ENCODE data around the gene PATL2.
"Not testable (repeated sequence)": the region's sequence is repeated elsewhere in the genome, so short reads cannot be mapped to it uniquely, and the experiment has no call there.

The PATL2 gene

DNA sequence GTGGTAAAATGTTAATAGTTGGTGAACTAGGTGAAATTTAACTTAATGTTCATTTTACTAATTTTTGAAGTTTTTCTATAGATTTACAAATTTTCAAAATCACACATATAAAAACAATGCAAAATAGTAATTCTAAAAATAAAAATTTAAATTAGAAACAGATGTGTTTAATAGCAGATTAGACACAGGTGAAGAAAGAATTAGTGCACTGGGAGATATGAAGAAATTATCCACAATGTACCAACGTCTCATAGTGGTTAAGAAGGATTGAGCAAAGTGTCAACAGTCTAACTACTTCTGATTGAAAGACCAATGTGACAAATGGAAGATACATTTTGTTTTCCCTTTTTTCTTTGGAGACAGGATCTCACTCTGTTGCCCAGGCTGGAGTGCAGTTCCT is 74.1 kb downstream of the PATL2 start:
- no peak for DNase-seq

DNA sequence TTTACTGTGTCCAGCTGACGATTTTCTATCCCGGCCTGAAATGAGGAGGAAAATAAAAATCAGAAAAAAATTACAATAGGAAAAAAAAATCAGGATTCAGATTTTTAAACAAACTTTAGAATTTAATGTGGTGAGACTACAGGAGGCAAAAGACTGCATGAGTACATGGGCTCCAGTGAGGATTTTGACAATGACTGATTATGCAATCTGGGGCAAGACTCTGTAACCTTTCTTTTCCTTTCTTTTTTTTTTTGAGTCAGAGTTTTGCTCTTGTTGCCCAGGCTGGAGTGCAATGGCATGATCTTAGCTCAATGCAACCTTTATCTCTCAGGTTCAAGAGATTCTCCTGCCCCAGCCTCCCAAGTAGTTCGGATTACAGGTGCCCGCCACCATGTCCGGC is 77.5 kb downstream of the PATL2 start:
- DNase-seq: peak; percentile 21

DNA sequence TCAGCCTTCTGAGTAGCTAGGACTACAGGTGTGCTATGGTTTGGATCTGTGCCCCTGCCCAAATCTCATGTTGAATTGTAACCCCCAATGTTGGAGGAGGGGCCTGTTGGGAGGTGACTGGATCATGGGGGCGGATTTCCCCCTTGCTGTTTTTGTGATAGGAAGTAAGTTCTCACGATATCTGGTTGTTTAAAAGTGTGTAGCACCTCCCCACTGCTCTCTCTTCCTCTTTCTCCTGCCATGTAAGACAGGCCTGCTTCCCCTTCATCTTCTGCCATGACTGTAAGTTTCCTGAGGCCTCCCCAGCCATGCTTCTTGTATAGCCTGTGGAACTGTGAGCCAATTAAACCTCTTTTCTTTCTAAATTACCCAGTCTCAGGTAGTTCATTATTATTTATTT is 85.8 kb downstream of the PATL2 start:
- not testable (repeated sequence) for DNase-seq

DNA sequence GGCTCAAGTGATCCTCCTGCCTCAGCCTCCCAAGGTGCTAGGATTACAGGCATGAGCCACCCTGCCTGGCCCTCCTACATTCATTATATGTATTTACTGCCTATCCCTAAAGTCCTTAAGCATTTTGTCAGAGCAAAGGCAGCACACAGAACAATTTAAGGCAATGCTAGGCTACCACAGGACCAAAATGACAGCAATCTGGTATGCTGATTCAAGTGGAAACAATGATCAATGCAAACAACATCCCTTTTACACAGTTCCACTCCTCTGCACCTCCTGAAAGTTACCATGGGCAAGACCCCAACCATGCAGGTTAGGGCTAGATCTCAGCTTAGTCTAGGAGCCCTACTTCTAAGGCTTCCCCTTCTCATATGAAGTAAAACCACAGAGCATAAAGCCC is 87.9 kb downstream of the PATL2 start:
- no peak for DNase-seq

DNA sequence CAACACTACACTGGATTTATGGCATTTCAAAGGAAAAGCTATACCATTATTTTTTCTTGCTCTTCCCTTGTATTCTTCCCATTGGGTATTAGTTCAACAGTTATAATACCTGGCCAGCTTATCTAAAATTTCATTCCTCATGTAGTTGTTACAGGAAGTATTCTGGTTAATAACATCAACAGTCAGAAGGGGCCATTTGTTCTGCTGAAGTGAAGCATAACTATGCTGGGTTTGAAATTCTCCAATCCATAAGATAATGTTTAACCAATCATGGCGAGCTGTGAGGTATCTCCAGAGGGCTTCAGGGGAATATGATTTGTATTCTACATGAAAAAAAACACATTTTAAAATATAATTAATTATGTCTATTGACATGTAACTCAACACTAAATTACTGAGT is 91.0 kb downstream of the PATL2 start:
- DNase-seq: no peak

DNA sequence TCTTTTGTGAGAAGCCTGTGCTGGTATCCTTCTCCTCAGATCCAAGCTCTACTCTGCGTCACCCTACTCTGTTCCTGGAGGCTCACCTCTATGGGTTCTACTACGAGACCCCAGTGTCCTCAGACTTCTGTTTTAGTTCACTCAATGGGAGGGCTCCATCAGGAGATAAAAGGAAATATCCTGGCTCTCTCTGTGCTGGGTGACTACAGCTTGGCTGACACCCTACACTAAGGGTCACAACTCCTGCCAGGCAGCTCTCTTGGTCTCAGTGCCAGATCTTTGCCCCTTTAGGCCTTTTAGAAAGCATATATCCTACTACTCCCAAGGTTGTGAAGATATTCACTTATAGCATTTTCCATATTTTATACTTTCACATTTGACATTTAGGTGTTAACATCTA is 94.1 kb downstream of the PATL2 start:
- DNase-seq: no peak

Measured in fibroblast of skin of right quadriceps (primary cell).